Epithelial cell of proximal tubule (primary cell): ENCODE data around the gene LIG1. TPM values are rescaled to one million over a fixed set of nuclear protein-coding genes. Genes with fewer than 3 reads are reported as not detected.
"Not testable (repeated sequence)": the region's sequence is repeated elsewhere in the genome, so short reads cannot be mapped to it uniquely, and the experiment has no call there.

Experiments
- DNase-seq: peaks from one replicate; pipeline ENCODE4 v3.0.0-alpha.2; 2011; ENCODE audit warnings: low read depth
- H3K4me3 ChIP-seq: 2 replicates; pipeline ENCODE4 v1.5.1; 2011; ENCODE audit warnings: low read depth, mild to moderate bottlenecking, low read length
- total RNA-seq: library from RNA; depleted of rRNA; stranded (reverse); fragments of >200 nt; gene quantifications from 2 replicates; pipeline ENCODE4 v1.2.3, GENCODE V29; 2015
- TF ChIP-seq, protein P1 (sequence below): conservative IDR thresholded peaks from 2 replicates; pipeline ENCODE4 v1.5.1; 2012; ENCODE audit warnings: low read depth, mild to moderate bottlenecking, low read length

LIG1 gene
- total RNA-seq, 1 donor from 2014 or later, result 81.9 TPM

- TF ChIP-seq, protein P1, sequence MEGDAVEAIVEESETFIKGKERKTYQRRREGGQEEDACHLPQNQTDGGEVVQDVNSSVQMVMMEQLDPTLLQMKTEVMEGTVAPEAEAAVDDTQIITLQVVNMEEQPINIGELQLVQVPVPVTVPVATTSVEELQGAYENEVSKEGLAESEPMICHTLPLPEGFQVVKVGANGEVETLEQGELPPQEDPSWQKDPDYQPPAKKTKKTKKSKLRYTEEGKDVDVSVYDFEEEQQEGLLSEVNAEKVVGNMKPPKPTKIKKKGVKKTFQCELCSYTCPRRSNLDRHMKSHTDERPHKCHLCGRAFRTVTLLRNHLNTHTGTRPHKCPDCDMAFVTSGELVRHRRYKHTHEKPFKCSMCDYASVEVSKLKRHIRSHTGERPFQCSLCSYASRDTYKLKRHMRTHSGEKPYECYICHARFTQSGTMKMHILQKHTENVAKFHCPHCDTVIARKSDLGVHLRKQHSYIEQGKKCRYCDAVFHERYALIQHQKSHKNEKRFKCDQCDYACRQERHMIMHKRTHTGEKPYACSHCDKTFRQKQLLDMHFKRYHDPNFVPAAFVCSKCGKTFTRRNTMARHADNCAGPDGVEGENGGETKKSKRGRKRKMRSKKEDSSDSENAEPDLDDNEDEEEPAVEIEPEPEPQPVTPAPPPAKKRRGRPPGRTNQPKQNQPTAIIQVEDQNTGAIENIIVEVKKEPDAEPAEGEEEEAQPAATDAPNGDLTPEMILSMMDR, result peak; percentile 70
- DNase-seq, result no peak
- no peak overlapping the region for H3K4me3 ChIP-seq
Observed at GRCh38 chr19:48102870-48103751, 67.0 kb downstream of the LIG1 start.

GRCh38 chr19:48095612-48096175, 74.5 kb downstream of the LIG1 start:
- no peak overlapping the region for H3K4me3 ChIP-seq
- no peak for DNase-seq
- TF ChIP-seq, protein P1, result no peak

- H3K4me3 ChIP-seq, result no peak overlapping the region
- TF ChIP-seq, protein P1, result no peak
- DNase-seq, result no peak
Observed at GRCh38 chr19:48094855-48095203, 75.3 kb downstream of the LIG1 start.

- TF ChIP-seq, protein P1, result no peak
- no peak for DNase-seq
- H3K4me3 ChIP-seq, result no peak overlapping the region
Observed at GRCh38 chr19:48094129-48094854, 75.9 kb downstream of the LIG1 start.

DNA sequence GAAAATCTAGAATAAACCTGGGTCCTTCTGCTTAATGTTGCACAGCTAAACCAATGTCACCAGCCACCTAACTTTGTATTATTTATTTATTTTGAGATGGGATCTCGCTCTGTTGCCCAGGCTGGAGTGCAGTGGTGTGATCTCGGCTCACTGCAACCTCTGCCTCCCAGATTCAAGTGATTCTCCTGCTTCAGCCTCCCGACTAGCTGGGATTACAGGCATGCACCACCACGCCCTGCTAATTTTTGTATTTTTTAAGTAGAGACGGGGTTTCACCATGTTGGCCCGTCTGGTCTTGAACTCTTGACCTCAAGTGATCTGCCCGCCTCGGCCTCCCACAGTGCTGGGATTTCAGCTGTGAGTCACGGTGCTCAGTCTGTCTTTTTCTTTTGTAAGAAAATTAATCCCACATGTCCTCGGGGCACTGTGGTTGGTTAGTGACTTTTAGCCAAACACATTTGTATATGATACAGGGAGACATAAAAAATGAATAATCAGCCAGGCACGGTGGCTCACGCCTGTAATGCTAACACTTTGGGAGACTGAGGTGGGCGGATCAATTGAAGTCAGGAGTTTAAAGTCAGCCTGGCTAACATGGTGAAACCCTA, 78.9 kb downstream of the LIG1 start:
- not testable (repeated sequence) for H3K4me3 ChIP-seq, DNase-seq

- no peak for DNase-seq
- no peak overlapping the region for H3K4me3 ChIP-seq
- TF ChIP-seq, protein P1, result no peak
Observed at GRCh38 chr19:48090281-48090802, 79.8 kb downstream of the LIG1 start.

- not testable (repeated sequence) for DNase-seq, H3K4me3 ChIP-seq
Observed at GRCh38 chr19:48088991-48089390, 81.2 kb downstream of the LIG1 start.
